ENCODE results near the gene ZEB2.

- TF ChIP-seq CTCF (IDR thresholded peaks at IDR 0.05) = no peak
- TF ChIP-seq POLR2A (IDR thresholded peaks at IDR 0.05) = no peak
- no peak for TF ChIP-seq EP300 (IDR thresholded peaks at IDR 0.05)
These were observed 171.1 kb downstream of the ZEB2 start for GRCh38 chr2:144348846-144349245.
